ENCODE results near the gene ANO7.
A peak's percentile ranks its signal among the peaks of the same experiment; 100 is the strongest.

The ANO7 gene

DNA sequence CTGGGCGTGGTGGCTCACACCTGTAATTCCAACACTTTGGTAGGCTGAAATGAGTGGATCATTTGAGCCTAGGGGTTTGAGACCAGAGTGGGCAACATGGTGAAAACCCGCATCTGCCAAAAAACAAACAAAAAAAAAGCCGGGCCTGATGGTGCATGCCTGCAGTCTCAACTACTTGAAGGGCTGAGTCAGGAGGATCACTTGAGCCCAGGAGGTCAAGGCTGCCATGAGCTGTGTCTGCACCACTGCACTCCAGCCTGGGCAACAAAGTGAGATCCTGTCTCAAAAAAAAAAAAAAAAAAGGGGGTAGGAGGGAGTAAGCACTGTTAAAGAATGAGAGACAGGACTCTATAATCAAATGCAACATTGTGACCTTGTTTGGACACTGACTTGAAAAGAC is 72.4 kb downstream of the ANO7 start:
- Mint-ChIP-seq H3K36me3 (ENCODE audit: insufficient read depth) (peaks cover 37% of the 10 kb centered on the region), H3K27me3 (no peaks in the 10 kb centered on the region), H3K4me3 (no peak overlapping the region), H3K9me3 (no peaks in the 10 kb centered on the region), H3K4me1 (peaks cover 11% of the 10 kb centered on the region), H3K27ac (ENCODE audit: low read depth) (no peak overlapping the region)
- ATAC-seq (replicated peaks; ENCODE audit: extremely low read depth, poor library complexity, severe bottlenecking) (no peak), DNase-seq (ENCODE audit: low spot score in 2 of 2) (no peak)

DNA sequence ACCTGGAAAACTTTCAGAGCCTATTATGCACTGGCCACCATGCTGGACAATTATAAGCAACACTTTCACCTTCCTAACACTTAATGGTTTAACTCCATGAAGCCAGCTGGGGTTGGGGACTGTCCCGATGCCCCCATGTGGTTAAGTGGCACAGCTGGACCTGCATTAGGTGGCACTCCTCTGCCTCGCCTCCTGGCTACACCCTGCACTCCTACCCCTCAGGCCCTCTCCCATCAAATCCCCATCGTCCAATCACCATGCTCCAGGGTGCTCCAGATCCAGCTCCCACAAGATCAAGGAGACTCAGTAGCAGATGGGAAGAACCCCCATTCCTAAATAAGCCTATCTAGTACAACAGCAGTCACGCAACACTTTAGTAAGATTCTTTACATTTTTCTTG is 73.2 kb downstream of the ANO7 start:
- H3K9me3 Mint-ChIP-seq = no peaks in the 10 kb centered on the region
- no peak overlapping the region for H3K4me3 Mint-ChIP-seq

DNA sequence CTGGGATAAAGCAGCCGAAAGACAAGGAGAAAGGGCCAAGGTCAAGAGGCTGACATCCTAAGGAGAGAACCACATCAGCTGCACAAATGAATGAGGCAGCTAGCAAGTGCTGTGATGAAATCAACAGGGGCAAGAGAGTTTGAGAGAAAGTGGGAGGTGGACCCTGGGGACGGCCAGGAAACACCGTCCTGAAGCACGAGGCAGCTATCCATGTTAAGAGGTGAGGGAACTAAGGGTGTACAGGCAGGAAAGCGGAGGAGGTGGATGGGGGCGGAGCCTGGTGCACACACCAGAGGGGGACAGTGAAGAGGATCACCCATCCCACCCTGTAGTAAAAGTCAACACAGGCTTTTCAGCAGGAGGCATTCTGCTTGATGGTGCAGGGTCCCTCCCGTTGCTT is 74.6 kb downstream of the ANO7 start:
- Mint-ChIP-seq H3K9me3 (no peaks in the 10 kb centered on the region), H3K36me3 (ENCODE audit: insufficient read depth) (peaks cover 42% of the 10 kb centered on the region), H3K4me3 (no peak overlapping the region), H3K27ac (ENCODE audit: low read depth) (peak overlapping the region; percentile 77), H3K4me1 (peaks cover 12% of the 10 kb centered on the region), H3K27me3 (no peaks in the 10 kb centered on the region)
- ATAC-seq (replicated peaks; ENCODE audit: extremely low read depth, poor library complexity, severe bottlenecking) = no peak
- DNase-seq (ENCODE audit: low spot score in 2 of 2) = no peak

More for the DNA sequence above, 73.2 kb downstream of the ANO7 start:
- H3K4me1 Mint-ChIP-seq = peaks cover 11% of the 10 kb centered on the region
- H3K27ac Mint-ChIP-seq (ENCODE audit: low read depth) = peak overlapping the region; percentile 71
- no peaks in the 10 kb centered on the region for H3K27me3 Mint-ChIP-seq
- DNase-seq (ENCODE audit: low spot score in 2 of 2) (no peak), ATAC-seq (replicated peaks; ENCODE audit: extremely low read depth, poor library complexity, severe bottlenecking) (no peak)
- H3K36me3 Mint-ChIP-seq (ENCODE audit: insufficient read depth) = peaks cover 39% of the 10 kb centered on the region

DNA sequence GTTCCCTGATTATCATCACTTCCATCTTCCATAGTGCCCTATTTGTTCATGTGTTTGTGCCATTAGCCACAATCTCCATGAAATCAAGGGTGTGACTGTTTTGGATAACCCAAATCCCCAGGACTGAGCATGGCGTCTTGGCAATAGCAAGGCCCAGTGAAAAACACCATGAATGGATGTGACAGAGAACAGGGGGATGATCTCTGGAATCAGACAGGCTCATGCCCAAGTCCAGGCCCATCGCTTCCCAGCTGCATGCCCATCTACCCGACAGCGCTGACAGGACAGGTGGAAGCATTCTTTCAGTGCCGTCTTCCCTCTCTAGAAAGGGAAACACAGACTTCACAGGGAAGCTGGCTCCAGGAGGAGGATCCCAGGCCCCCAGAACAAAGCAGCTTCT is 77.0 kb downstream of the ANO7 start:
- peaks cover 35% of the 10 kb centered on the region for H3K36me3 Mint-ChIP-seq (ENCODE audit: insufficient read depth)
- H3K9me3 Mint-ChIP-seq = no peaks in the 10 kb centered on the region
- ATAC-seq (replicated peaks; ENCODE audit: extremely low read depth, poor library complexity, severe bottlenecking) (no peak), DNase-seq (ENCODE audit: low spot score in 2 of 2) (no peak)
- no peaks in the 10 kb centered on the region for H3K27me3 Mint-ChIP-seq
- no peak overlapping the region for H3K27ac Mint-ChIP-seq (ENCODE audit: low read depth)
- H3K4me3 Mint-ChIP-seq = no peak overlapping the region
- H3K4me1 Mint-ChIP-seq = peaks cover 25% of the 10 kb centered on the region

DNA sequence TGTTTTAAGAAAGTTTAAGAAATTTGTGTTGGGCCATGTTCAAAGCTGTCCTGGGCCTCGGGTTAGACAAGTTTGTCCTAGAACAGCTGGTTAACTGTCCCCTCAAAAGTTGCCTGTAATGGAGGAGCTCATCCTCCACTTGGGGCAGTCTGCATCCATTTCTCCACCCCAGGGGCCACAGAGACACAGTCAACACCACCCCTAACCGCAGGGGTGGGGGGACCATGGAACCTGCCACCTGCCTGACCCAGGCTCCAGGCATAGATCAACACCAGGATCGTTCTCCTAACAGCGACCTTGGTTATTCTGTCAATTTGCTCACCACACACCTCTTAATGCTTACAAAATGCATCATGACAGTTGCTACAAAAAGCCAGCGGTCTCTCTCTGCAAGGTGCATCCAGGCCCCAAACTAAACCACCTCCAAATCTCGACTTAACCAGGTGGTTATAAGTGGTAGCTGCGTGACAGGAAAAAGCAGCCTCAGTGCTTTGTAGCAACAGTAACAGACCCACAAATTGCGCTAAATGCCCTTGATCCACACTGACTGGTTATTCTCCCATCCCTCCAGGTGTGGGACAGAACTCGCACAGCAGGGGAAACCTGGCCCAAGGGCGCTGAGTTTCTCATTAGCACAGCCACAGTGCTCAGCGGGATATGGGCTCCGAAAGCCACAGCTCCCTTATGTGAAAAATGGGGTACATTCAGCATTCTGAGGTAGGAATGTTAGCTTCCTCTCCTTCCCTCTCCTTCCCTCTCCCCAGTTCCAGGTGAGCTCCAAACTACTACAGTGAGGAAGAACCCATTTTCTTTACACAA is 79.0 kb downstream of the ANO7 start:
- H3K36me3 Mint-ChIP-seq (ENCODE audit: insufficient read depth) = peaks cover 26% of the 10 kb centered on the region
- H3K4me3 Mint-ChIP-seq = no peak overlapping the region
- ATAC-seq (replicated peaks; ENCODE audit: extremely low read depth, poor library complexity, severe bottlenecking) (no peak), DNase-seq (ENCODE audit: low spot score in 2 of 2) (no peak)
- no peaks in the 10 kb centered on the region for H3K9me3 Mint-ChIP-seq
- no peaks in the 10 kb centered on the region for H3K27me3 Mint-ChIP-seq
- peaks cover 34% of the 10 kb centered on the region for H3K4me1 Mint-ChIP-seq
- peak overlapping the region; percentile 74 for H3K27ac Mint-ChIP-seq (ENCODE audit: low read depth)

DNA sequence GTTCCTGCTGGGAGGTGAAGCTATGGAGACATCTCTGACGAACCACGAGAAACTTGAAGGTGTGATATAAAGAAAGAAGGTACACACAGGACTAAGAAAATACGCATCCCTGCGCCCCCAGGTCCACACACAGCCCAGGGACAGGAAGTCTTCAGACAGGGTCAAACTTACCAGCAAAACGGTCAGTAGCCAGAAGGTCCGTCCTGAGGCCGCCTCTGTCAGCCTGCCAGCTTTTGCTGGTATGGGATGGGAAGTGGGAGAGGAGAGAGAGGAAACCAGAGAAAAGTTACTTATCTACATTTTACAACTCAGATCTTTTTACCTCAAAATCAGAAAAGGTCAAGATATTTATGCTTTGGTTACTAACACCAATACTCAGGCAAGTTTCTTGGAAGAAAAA is 79.8 kb downstream of the ANO7 start:
- Mint-ChIP-seq H3K27ac (ENCODE audit: low read depth) (peak overlapping the region; percentile 74), H3K4me1 (peaks cover 33% of the 10 kb centered on the region), H3K27me3 (no peaks in the 10 kb centered on the region), H3K36me3 (ENCODE audit: insufficient read depth) (peaks cover 19% of the 10 kb centered on the region), H3K4me3 (no peak overlapping the region), H3K9me3 (no peaks in the 10 kb centered on the region)
- DNase-seq (ENCODE audit: low spot score in 2 of 2) = no peak
- ATAC-seq (replicated peaks; ENCODE audit: extremely low read depth, poor library complexity, severe bottlenecking) = no peak

DNA sequence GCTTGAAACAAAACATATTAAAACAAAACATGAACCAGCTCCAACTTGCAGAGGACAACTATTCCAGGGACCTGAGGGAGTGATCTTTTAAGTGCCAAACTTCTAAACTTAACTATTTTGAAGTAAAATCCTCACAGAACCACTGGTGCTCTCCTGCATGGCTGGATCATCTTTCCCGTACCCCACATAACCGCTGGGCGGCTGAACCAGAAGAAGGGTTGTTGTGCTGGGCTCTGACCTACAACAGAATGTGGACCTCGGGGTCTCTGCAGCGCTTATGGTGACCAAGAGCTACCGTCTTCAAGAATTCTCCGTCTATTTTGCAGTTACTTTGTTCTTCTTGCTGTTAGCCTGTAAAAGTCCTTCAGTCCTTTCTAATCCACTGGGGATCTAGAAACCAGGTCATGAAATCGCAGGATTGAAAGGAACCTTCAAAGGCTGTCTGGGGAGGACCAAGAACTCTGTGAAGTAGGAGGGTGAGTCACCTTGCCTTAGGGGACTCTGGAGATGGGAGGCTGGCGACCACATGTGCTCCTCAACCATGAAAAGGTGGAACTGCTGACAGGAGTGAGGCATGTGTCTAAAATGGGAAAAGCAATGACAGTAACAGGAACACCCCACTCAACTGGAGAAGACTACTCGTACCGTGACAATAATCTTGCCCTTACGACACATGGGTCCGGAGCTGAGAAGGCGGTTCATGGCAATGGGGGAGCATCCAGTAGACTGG is 80.4 kb downstream of the ANO7 start:
- Mint-ChIP-seq H3K27ac (ENCODE audit: low read depth) (peak overlapping the region; percentile 74), H3K4me3 (no peak overlapping the region), H3K27me3 (no peaks in the 10 kb centered on the region), H3K36me3 (ENCODE audit: insufficient read depth) (peaks cover 14% of the 10 kb centered on the region), H3K9me3 (no peaks in the 10 kb centered on the region), H3K4me1 (peaks cover 38% of the 10 kb centered on the region)
- DNase-seq (ENCODE audit: low spot score in 2 of 2) (no peak), ATAC-seq (replicated peaks; ENCODE audit: extremely low read depth, poor library complexity, severe bottlenecking) (no peak)

DNA sequence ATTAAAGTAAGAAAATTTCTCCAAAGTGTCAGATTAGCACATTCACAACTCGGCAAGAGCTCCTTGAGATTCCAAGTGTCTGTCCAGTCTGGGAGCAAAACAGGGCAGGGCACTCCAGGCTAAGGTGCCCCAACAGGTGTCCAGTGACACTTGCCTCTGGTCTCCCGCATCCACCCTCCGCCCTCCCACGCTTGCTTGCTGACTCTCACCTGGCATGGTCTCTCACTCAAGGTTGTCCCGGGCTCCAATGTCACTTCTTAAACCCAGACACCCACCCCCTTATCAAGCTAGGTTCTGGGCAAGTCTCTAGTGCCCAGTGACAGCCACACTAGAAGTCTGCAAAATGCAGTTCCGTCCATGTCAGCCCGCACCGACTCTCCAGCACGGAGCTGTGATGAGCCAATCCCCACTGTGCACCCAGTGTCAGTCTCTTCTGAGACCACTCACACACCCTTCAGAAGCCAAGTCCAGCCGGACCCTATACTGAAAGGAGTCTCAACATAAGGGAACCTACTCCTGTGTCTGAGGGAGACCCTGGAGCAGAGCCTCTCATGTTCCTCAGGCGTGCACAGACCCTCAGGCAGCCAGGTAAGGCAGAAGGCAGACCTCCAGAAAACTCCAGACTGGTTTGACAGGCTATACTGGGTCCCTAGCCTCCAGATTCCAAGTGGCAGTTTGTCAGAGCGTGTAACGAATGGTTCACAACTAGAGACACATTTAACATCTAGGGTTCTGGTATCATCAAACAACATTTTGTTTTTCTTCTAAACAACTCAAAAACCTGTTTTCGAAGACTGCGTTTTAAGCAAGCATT is 81.4 kb downstream of the ANO7 start:
- H3K9me3 Mint-ChIP-seq = no peaks in the 10 kb centered on the region
- H3K27ac Mint-ChIP-seq (ENCODE audit: low read depth) = peak overlapping the region; percentile 55
- no peak overlapping the region for H3K4me3 Mint-ChIP-seq
- no peaks in the 10 kb centered on the region for H3K27me3 Mint-ChIP-seq
- DNase-seq (ENCODE audit: low spot score in 2 of 2) = no peak
- H3K36me3 Mint-ChIP-seq (ENCODE audit: insufficient read depth) = peaks cover 9% of the 10 kb centered on the region
- no peak for ATAC-seq (replicated peaks; ENCODE audit: extremely low read depth, poor library complexity, severe bottlenecking)
- H3K4me1 Mint-ChIP-seq = peaks cover 47% of the 10 kb centered on the region

DNA sequence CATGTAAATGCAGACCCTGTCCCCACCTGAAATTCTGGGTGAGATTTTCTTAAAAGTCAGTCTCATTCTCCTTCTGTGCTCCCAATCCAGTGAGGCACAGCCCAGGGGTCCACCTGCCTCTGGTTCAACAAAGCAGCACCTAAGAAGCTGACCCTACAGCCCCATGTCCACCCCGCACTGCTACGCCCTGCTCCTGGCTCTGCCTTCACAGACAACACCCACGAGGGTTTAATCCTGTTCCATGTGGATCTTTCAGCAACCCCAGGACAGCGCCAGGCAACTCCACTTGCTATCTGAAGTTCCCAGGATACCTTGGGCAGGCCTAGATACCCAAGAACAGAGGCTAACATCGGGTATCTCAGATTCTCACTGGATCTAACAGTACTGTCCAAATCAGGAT is 82.1 kb downstream of the ANO7 start:
- DNase-seq (ENCODE audit: low spot score in 2 of 2) (no peak), ATAC-seq (replicated peaks; ENCODE audit: extremely low read depth, poor library complexity, severe bottlenecking) (no peak)
- Mint-ChIP-seq H3K4me1 (peaks cover 53% of the 10 kb centered on the region), H3K27me3 (no peaks in the 10 kb centered on the region), H3K4me3 (peak overlapping the region; percentile 85), H3K9me3 (no peaks in the 10 kb centered on the region), H3K27ac (ENCODE audit: low read depth) (peak overlapping the region; percentile 55), H3K36me3 (ENCODE audit: insufficient read depth) (peaks cover 9% of the 10 kb centered on the region)

DNA sequence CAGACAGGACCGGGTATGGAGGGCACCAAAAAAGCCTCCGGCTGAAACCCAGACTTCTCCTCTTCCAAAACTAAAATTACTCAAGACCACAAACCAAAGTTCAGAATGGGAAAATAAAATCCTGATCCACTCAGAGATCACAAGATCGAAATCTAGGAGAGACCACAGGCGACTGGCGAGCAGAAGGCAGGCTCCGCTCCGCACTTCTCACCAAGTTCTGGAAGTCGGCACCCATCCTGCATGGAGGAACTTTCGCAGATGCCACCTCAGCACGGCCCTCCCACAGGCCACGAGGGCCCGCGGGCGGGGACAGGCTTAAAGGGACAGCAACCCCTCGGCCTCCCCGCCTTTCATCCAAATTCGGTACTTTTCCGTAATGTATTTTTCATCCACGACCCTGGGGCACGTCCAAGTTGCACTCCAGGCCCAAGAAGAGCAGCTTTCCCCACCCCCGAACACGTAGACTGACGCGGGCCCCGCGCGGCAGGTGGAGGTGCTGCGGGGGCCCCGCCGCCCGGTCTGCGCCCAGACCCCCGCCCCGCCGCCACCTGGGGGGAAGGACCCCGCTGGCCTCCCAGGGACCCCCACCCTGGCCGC is 83.3 kb downstream of the ANO7 start:
- Mint-ChIP-seq H3K36me3 (ENCODE audit: insufficient read depth) (peaks cover 5% of the 10 kb centered on the region), H3K27me3 (no peaks in the 10 kb centered on the region), H3K4me1 (peaks cover 53% of the 10 kb centered on the region), H3K4me3 (peak overlapping the region; percentile 85), H3K27ac (ENCODE audit: low read depth) (peak overlapping the region; percentile 70), H3K9me3 (no peaks in the 10 kb centered on the region)
- ATAC-seq (replicated peaks; ENCODE audit: extremely low read depth, poor library complexity, severe bottlenecking) (peak; percentile 79), DNase-seq (ENCODE audit: low spot score in 2 of 2) (peak; percentile 18)

DNA sequence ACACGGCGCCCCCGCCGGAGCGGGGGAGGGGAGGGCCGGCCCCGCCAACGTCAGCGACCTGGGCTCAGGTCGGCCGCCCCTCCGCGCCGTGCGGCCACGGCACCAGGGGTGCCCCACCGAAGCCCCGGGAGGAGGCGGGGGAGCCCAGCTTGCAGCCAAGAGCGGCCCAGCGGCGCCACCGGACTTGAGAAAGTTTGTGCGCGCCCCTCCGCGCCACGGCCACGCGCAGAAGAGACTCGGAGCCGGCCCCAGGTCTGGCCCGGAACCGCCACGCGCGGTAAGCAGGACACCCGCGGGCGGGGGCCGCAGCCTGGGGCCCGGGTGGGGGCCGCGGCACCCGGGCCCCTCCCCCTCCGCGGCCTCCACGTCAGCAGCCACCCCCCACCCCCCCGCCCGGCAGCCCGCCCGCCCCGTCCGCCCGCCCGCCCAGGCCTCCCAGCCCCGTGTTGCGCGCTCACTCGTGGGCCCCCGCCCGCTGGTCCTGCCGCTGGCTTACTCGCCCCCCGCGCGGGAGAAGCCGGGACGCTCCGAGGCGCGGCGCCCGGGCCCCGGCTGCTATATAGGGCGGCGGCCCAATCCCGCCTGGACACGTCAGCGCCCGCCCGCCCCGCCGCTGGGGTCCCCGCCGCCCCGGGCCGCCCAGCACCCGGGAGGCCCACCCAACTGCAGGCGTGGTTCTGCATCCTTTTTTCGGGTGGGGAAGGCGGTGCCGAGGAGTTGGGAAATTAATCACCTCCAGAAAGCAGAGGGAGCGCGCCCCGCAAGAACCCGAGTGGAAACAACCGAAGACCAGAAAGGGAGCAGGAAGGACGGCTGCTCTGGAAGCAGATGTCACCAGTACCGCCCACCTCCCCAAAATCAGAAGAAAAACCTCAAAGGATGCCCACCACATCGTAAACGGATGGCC is 84.1 kb downstream of the ANO7 start:
- ATAC-seq (replicated peaks; ENCODE audit: extremely low read depth, poor library complexity, severe bottlenecking) (peak; percentile 50), DNase-seq (ENCODE audit: low spot score in 2 of 2) (no peak)
- H3K27ac Mint-ChIP-seq (ENCODE audit: low read depth) = peak overlapping the region; percentile 70
- H3K9me3 Mint-ChIP-seq = no peaks in the 10 kb centered on the region
- H3K4me1 Mint-ChIP-seq = peaks cover 53% of the 10 kb centered on the region
- H3K36me3 Mint-ChIP-seq (ENCODE audit: insufficient read depth) = peaks cover 2% of the 10 kb centered on the region
- H3K27me3 Mint-ChIP-seq = no peaks in the 10 kb centered on the region
- H3K4me3 Mint-ChIP-seq = peak overlapping the region; percentile 85
